T-cell (primary cell): ENCODE results near the gene NWD2. TPM values are rescaled to one million over a fixed set of nuclear protein-coding genes. Genes with fewer than 3 reads are reported as not detected.
"Not testable (repeated sequence)": the region's sequence is repeated elsewhere in the genome, so short reads cannot be mapped to it uniquely, and the experiment has no call there.

Experiments used
- ATAC-seq, 4 experiments: fragments of 200-7000 bp in 3 of 4; fragments of 150-1000 bp in 1 of 4; cut with Tn5 transposase; replicated peaks in 1 of 4; 1 replicate in 3 of 4; 2 replicates in 1 of 4; pipeline ENCODE4 v1.10.0; 2021; ENCODE audit warnings: moderate library complexity in 3 of 4, mild to moderate bottlenecking in 2 of 4, moderate number of reproducible peaks in 1 of 4
- CTCF ChIA-PET, 2 donors: fragments of 300-600 bp; sonication (Branson Sonifier 250); formaldehyde crosslinking; loops; one replicate each; lab custom pipeline; 2022; ENCODE audit warnings: antibody characterized with exemption in 2 of 2; lab: Charles Lee
- POLR2A ChIA-PET, 2 donors: fragments of 300-600 bp; sonication (Branson Sonifier 250); formaldehyde crosslinking; loops; one replicate each; lab custom pipeline; 2022; ENCODE audit warnings: antibody characterized with exemption in 2 of 2; lab: Charles Lee
- DNase-seq, 35 experiments: peaks; one replicate each; pipeline versions ENCODE4 v3.0.0 to v3.0.0-alpha.2; 2013 to 2023
- H3K27ac ChIP-seq: one replicate; pipeline ENCODE4 v1.5.1; 2013; ENCODE audit warnings: low read length
- H3K27me3 ChIP-seq, 2 experiments: replicated peaks in 1 of 2; 1 replicate in 1 of 2; 2 replicates in 1 of 2; pipeline versions ENCODE4 v1.6.1 to v1.7.0; 2013; ENCODE audit warnings: low read length in 1 of 2, mixed read lengths in 1 of 2; ENCODE audit not compliant: control insufficient read depth in 2 of 2, insufficient read depth in 2 of 2; ENCODE audit errors: extremely low read depth in 1 of 2
- H3K36me3 ChIP-seq, 2 donors: 1 replicate in 1 of 2; 2 replicates in 1 of 2; pipeline versions ENCODE4 v1.6.1 to v1.7.0; 2013; ENCODE audit warnings: low read length in 1 of 2; ENCODE audit not compliant: control insufficient read depth in 2 of 2, insufficient read depth in 1 of 2; ENCODE audit errors: extremely low read depth in 1 of 2
- H3K4me1 ChIP-seq, 2 experiments: 1 replicate in 1 of 2; 2 replicates in 1 of 2; pipeline versions ENCODE4 v1.6.1 to v1.7.0; 2013; ENCODE audit warnings: low read length in 2 of 2, mixed read lengths in 1 of 2; ENCODE audit not compliant: insufficient read depth in 2 of 2, control insufficient read depth in 1 of 2; ENCODE audit errors: extremely low read depth in 1 of 2
- H3K4me3 ChIP-seq, 2 donors: 1 replicate in 1 of 2; 2 replicates in 1 of 2; pipeline versions ENCODE4 v1.5.1 to v1.7.0; 2013; ENCODE audit warnings: mild to moderate bottlenecking in 2 of 2, low read length in 1 of 2, moderate library complexity in 1 of 2; ENCODE audit not compliant: control insufficient read depth in 1 of 2; ENCODE audit errors: extremely low read depth in 1 of 2
- H3K9me3 ChIP-seq: 2 replicates; pipeline ENCODE4 v1.7.0; 2013
- H3K27ac Mint-ChIP-seq, 2 donors: one replicate each; pipeline ENCODE4 v1.8.0; 2020 to 2021; ENCODE audit warnings: mild to moderate bottlenecking in 2 of 2, mixed read lengths in 2 of 2
- H3K27me3 Mint-ChIP-seq, 2 donors: one replicate each; pipeline ENCODE4 v1.8.0; 2021 to 2022; ENCODE audit warnings: mixed read lengths in 2 of 2
- H3K36me3 Mint-ChIP-seq: one replicate; pipeline ENCODE4 v1.8.0; 2021; ENCODE audit warnings: mixed read lengths
- H3K4me1 Mint-ChIP-seq, 3 donors: one replicate each; pipeline ENCODE4 v1.8.0; 2020 to 2022; ENCODE audit warnings: mixed read lengths in 3 of 3, mild to moderate bottlenecking in 1 of 3
- H3K4me3 Mint-ChIP-seq, 3 donors: one replicate each; pipeline ENCODE4 v1.8.0; 2020 to 2022; ENCODE audit warnings: mild to moderate bottlenecking in 3 of 3, mixed read lengths in 3 of 3, moderate library complexity in 3 of 3
- H3K9me3 Mint-ChIP-seq, 3 donors: one replicate each; pipeline ENCODE4 v1.8.0; 2020 to 2022; ENCODE audit warnings: mixed read lengths in 3 of 3
- WGBS: methylation state at CpG from one replicate; pipeline ENCODE4 v1.1.5; 2013; ENCODE audit warnings: missing lambda C conversion rate; ENCODE audit not compliant: insufficient coverage; 5-methylcytosine and 5-hydroxymethylcytosine counted together
- total RNA-seq, 35 experiments: library from RNA in 6 of 35; stranded (reverse) in 6 of 35; fragments of 120-200 nt in 1 of 35; gene quantifications; one replicate each; pipeline versions ENCODE4 v1.2.1 to v1.2.4 and lab custom pipeline; 2013 to 2026

Gene NWD2
- total RNA-seq, 5 donors from 2014 or later (not counting 1 experiment from before 2014, with no cell fraction given), result not detected

GRCh38 chr4:37393321-37393720, 148.8 kb downstream of the NWD2 start:
- Histone ChIP-seq H3K4me1 (no peaks in the 10 kb centered on the region), H3K9me3 (no peaks in the 10 kb centered on the region), H3K4me3 (no peak overlapping the region), H3K27ac (no peak overlapping the region), H3K36me3 (no peaks in the 10 kb centered on the region), H3K27me3 (peaks cover 0 to 14% of the 10 kb centered on the region in 2 experiments)
- Mint-ChIP-seq H3K4me3 (no peak overlapping the region), H3K4me1 (no peaks in the 10 kb centered on the region), H3K9me3 (no peaks in the 10 kb centered on the region), H3K36me3 (no peaks in the 10 kb centered on the region), H3K27ac (no peak overlapping the region), H3K27me3 (peaks cover 11 to 25% of the 10 kb centered on the region in 2 donors)
- POLR2A ChIA-PET, result no interaction called here
- ATAC-seq (no peak), DNase-seq (no peak)
- CTCF ChIA-PET, result no interaction called here
- WGBS, result 76% methylated on average over 2 of the region's 3 CpGs

DNA sequence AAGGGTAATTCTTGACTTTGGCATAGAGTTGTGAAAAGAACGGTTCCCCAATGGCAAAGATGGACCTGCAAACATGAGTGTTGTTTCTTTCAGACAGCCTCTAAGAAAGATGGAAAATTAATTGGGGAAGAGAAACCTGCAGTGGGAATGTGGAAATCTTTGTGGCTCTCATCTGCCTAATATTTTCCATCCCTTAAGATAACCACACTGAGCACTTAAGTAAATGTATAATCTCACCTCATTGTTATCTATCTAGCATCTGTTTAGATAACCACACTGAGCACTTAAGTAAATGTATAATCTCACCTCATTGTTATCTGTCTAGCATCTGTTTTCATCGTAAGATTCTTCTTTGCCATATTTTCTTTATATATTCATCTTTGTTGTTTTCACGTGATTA, 149.3 kb downstream of the NWD2 start:
- H3K4me3 ChIP-seq, result no peak overlapping the region
- no peak overlapping the region for H3K27ac ChIP-seq
- Mint-ChIP-seq H3K36me3 (no peaks in the 10 kb centered on the region), H3K4me1 (no peaks in the 10 kb centered on the region), H3K27me3 (peaks cover 11 to 25% of the 10 kb centered on the region in 2 donors), H3K9me3 (no peaks in the 10 kb centered on the region), H3K27ac (no peak overlapping the region), H3K4me3 (no peak overlapping the region)
- H3K36me3 ChIP-seq, result no peaks in the 10 kb centered on the region
- CTCF ChIA-PET, result no interaction called here
- H3K9me3 ChIP-seq, result no peaks in the 10 kb centered on the region
- H3K27me3 ChIP-seq, result peaks cover 0 to 14% of the 10 kb centered on the region in 2 experiments
- H3K4me1 ChIP-seq, result no peaks in the 10 kb centered on the region
- POLR2A ChIA-PET, result no interaction called here
- no peak for DNase-seq
- WGBS, result 88% methylated on average over 1 of the region's 3 CpGs
- ATAC-seq, result no peak

- Mint-ChIP-seq H3K36me3 (no peaks in the 10 kb centered on the region), H3K9me3 (no peaks in the 10 kb centered on the region), H3K27ac (no peak overlapping the region), H3K4me3 (no peak overlapping the region), H3K4me1 (no peaks in the 10 kb centered on the region), H3K27me3 (peaks cover 9 to 30% of the 10 kb centered on the region in 2 donors)
- H3K4me1 ChIP-seq, result no peaks in the 10 kb centered on the region
- peaks cover 0 to 5% of the 10 kb centered on the region in 2 experiments for H3K27me3 ChIP-seq
- CTCF ChIA-PET, result no interaction called here
- ATAC-seq (no peak), DNase-seq (no peak)
- no peaks in the 10 kb centered on the region for H3K36me3 ChIP-seq
- H3K4me3 ChIP-seq, result no peak overlapping the region
- no peak overlapping the region for H3K27ac ChIP-seq
- POLR2A ChIA-PET, result no interaction called here
- no peaks in the 10 kb centered on the region for H3K9me3 ChIP-seq
- WGBS, result 73% methylated on average over 3 of the region's 6 CpGs
These were observed 153.0 kb downstream of the NWD2 start for GRCh38 chr4:37397505-37397904.

DNA sequence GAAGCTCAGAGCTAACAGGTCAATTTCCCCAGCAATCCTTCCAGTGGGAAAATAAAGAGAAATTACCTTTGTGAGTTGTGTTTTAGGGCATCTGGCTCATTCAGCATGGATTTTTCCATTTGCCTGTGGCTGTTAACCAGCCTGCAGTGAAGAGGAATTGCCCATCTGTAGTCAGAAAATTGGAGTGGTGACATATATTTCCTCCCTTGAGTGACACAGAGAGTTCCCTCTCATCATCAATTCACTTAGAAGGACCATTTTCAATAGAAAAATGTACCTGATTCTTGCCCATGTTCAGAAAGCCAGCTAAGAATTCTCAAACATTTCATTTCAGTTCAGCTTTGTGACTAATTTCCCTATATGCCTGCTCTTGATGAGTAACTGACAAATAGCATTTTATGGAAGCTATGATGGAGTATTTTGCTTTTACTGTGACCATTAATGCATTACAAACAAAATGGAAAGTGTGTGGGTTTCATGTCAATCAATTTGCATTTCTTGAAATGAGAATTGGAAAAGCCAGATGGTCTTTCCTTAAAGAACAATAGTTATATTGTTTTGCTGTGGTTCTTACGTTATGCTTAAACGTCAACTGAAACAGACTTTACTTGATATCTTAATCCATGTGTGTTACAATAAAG, 155.8 kb downstream of the NWD2 start:
- Mint-ChIP-seq H3K4me3 (no peak overlapping the region), H3K27ac (no peak overlapping the region), H3K36me3 (no peaks in the 10 kb centered on the region), H3K9me3 (no peaks in the 10 kb centered on the region), H3K4me1 (no peaks in the 10 kb centered on the region), H3K27me3 (peaks cover 16 to 34% of the 10 kb centered on the region in 2 donors)
- Histone ChIP-seq H3K4me3 (no peak overlapping the region), H3K27ac (no peak overlapping the region), H3K27me3 (peaks cover 0 to 3% of the 10 kb centered on the region in 2 experiments), H3K4me1 (no peaks in the 10 kb centered on the region), H3K36me3 (no peaks in the 10 kb centered on the region), H3K9me3 (no peaks in the 10 kb centered on the region)
- CTCF ChIA-PET, result no interaction called here
- POLR2A ChIA-PET, result no interaction called here
- ATAC-seq (no peak), DNase-seq (no peak)
- WGBS, result no CpG with 5 or more reads among the region's 2 CpGs

- not testable (repeated sequence) for H3K4me3 Mint-ChIP-seq
These were observed 163.6 kb downstream of the NWD2 start for GRCh38 chr4:37407938-37408826.

DNA sequence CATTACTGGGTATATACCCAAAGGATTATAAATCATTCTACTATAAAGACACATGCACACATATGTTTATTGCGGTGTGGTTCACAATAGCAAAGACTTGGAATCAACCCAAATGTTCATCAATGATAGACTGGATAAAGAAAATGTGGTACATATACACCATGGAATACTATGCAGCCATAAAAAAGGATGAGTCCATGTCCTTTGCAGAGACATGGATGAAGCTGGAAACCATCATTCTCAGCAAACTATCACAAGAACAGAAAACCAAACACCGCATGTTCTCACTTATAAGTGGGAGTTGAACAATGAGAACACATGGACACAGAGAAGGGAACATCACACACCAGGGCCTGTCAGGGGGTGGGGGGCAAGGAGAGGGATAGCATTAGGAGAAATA, 169.1 kb downstream of the NWD2 start:
- CTCF ChIA-PET, POLR2A ChIA-PET, H3K36me3 ChIP-seq, H3K27me3 ChIP-seq, H3K4me3 ChIP-seq, H3K27ac Mint-ChIP-seq, H3K4me3 Mint-ChIP-seq, H3K9me3 ChIP-seq, H3K27ac ChIP-seq, H3K4me1 Mint-ChIP-seq, H3K36me3 Mint-ChIP-seq, DNase-seq, ATAC-seq, H3K4me1 ChIP-seq, H3K9me3 Mint-ChIP-seq: not testable (repeated sequence)
- no CpG with 5 or more reads among the region's 2 CpGs for WGBS
- H3K27me3 Mint-ChIP-seq, result peaks cover 13% of the 10 kb centered on the region in 2 donors

More at GRCh38 chr4:37407938-37408826, 163.6 kb downstream of the NWD2 start:
- peaks cover 0 to 12% of the 10 kb centered on the region in 2 experiments for H3K27me3 ChIP-seq
- H3K4me1 Mint-ChIP-seq, H3K27ac Mint-ChIP-seq, H3K4me1 ChIP-seq, H3K9me3 ChIP-seq, DNase-seq, H3K27ac ChIP-seq, POLR2A ChIA-PET, H3K36me3 Mint-ChIP-seq, H3K9me3 Mint-ChIP-seq, H3K36me3 ChIP-seq, H3K4me3 ChIP-seq, ATAC-seq: not testable (repeated sequence)
- CTCF ChIA-PET, result interaction anchor here in 1 of 2 donors (0.7 kb wide), 1 partner anchor 184 kb away, joined by 3 read pairs; no protein-coding TSS in a partner anchor
- 64% methylated on average over 5 of the region's 9 CpGs for WGBS
- H3K27me3 Mint-ChIP-seq, result peaks cover 18 to 26% of the 10 kb centered on the region in 2 donors
